Breast epithelium (tissue), 3 donors: ENCODE data around the gene SNCAIP.

Experiments
- POLR2AphosphoS5 ChIP-seq, 3 donors: sonication (generic); formaldehyde crosslinking; IDR thresholded peaks; one replicate each; pipeline ENCODE4 v1.6.1; 2017; ENCODE audit warnings: antibody characterized with exemption in 3 of 3
- TF ChIP-seq, protein P1 (sequence below), 3 donors: fragments of 450-650 bp; IDR thresholded peaks; one replicate each; pipeline ENCODE4 v1.5.1; 2016 to 2017; ENCODE audit warnings: antibody characterized with exemption in 3 of 3, mild to moderate bottlenecking in 3 of 3, moderate library complexity in 3 of 3

DNA sequence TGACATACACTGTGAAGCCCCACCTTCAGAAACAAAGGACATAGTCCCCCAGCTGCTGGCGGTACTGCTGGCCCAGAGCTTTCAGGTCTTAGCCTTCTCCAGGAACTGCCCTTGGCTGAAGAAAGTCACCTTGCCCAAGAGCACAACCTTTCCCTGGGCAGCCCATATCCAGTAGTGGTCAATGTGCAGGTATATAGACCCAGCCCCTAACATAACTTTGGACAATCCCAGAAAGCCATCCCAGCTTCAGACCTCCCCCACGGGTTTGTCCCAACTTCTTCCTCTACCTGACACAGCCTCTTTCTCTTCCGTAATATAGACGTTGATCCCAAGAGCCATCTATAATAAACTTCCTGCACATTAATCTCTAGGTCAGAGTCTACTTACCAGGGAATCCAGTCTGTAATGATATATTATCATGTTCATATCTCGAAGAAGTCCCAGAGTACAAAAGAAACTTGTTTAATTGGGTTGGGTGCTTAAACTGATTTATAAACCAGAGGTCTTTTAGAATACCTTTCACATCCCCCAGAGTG lies 157.4 kb downstream of the SNCAIP start:
- TF ChIP-seq, protein P1, sequence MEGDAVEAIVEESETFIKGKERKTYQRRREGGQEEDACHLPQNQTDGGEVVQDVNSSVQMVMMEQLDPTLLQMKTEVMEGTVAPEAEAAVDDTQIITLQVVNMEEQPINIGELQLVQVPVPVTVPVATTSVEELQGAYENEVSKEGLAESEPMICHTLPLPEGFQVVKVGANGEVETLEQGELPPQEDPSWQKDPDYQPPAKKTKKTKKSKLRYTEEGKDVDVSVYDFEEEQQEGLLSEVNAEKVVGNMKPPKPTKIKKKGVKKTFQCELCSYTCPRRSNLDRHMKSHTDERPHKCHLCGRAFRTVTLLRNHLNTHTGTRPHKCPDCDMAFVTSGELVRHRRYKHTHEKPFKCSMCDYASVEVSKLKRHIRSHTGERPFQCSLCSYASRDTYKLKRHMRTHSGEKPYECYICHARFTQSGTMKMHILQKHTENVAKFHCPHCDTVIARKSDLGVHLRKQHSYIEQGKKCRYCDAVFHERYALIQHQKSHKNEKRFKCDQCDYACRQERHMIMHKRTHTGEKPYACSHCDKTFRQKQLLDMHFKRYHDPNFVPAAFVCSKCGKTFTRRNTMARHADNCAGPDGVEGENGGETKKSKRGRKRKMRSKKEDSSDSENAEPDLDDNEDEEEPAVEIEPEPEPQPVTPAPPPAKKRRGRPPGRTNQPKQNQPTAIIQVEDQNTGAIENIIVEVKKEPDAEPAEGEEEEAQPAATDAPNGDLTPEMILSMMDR (IDR thresholded peaks at IDR 0.05), result no peak
- no peak for TF ChIP-seq POLR2AphosphoS5 (IDR thresholded peaks at IDR 0.05)
